ENCODE data around the gene ZNF724.

DNA sequence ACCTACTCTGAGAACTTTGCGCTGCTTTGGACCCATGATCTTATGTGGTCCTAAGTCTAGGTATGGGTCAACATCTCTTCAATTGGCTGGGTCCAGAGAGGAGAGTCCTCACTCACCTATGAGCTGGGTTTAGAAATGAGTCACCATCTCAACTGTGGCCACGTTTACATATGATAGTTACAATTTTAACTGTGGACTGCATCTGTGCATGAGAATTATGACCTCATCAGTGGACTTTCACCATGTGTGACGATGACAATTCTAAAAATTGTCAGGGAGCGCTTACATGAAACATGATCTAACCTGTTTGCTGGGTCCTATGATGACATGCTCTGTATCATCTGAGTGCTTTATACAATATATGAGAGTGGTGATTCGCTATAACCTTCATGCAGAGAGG lies 12.7 kb upstream of the ZNF724 start:
- TF ChIP-seq ZFP3 (CRISPR knock-in tag; IDR thresholded peaks at IDR 0.05), result no peak
- TF ChIP-seq, protein P1, sequence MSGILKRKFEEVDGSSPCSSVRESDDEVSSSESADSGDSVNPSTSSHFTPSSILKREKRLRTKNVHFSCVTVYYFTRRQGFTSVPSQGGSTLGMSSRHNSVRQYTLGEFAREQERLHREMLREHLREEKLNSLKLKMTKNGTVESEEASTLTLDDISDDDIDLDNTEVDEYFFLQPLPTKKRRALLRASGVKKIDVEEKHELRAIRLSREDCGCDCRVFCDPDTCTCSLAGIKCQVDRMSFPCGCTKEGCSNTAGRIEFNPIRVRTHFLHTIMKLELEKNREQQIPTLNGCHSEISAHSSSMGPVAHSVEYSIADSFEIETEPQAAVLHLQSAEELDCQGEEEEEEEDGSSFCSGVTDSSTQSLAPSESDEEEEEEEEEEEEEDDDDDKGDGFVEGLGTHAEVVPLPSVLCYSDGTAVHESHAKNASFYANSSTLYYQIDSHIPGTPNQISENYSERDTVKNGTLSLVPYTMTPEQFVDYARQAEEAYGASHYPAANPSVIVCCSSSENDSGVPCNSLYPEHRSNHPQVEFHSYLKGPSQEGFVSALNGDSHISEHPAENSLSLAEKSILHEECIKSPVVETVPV (CRISPR knock-in tag; IDR thresholded peaks at IDR 0.05), result no peak
